ENCODE results near the gene TRIM29. TPM values are rescaled to one million over a fixed set of nuclear protein-coding genes. Genes with fewer than 3 reads are reported as not detected.

Gene TRIM29
- total RNA-seq, 2 experiments from 2014 or later: not detected

GRCh38 chr11:120090411-120090810 lies 47.5 kb downstream of the TRIM29 start:
- no peak overlapping the region for H3K27ac ChIP-seq (ENCODE audit: low read depth in 1 of 2, low read length in 2 of 2)
- no peak for DNase-seq
- Mint-ChIP-seq H3K4me3 (no peak overlapping the region), H3K27ac (no peak overlapping the region), H3K27me3 (peaks cover 5% of the 10 kb centered on the region), H3K4me1 (ENCODE audit: low read depth) (no peaks in the 10 kb centered on the region), H3K36me3 (ENCODE audit: low read depth) (no peaks in the 10 kb centered on the region), H3K9me3 (peaks cover 3% of the 10 kb centered on the region)
- no peaks in the 10 kb centered on the region for H3K4me1 ChIP-seq (ENCODE audit: insufficient read depth, low read length)
- ChIA-PET POLR2A (no interaction called here), CTCF (no interaction called here)
- peaks cover 0 to under 1% of the 10 kb centered on the region in 2 experiments for H3K27me3 ChIP-seq (ENCODE audit: control insufficient read depth in 1 of 2, insufficient read depth in 2 of 2, low read length in 2 of 2)
- intact Hi-C loops (cut with DNase I, micrococcal nuclease): no loop called here
- no peak overlapping the region for H3K4me3 ChIP-seq (ENCODE audit: low read length)
- ATAC-seq (ENCODE audit: poor library complexity): no peak
- no peak for TF ChIP-seq CTCF (IDR thresholded peaks at IDR 0.05)
- H3K36me3 ChIP-seq (ENCODE audit: insufficient read depth, low read length): no peaks in the 10 kb centered on the region
- no peaks in the 10 kb centered on the region for H3K9me3 ChIP-seq (ENCODE audit: control insufficient read depth in 1 of 2, insufficient read depth in 1 of 2, low read length in 2 of 2)

GRCh38 chr11:120089036-120090001 lies 48.6 kb downstream of the TRIM29 start:
- no peak for DNase-seq
- ChIA-PET CTCF (no interaction called here), POLR2A (no interaction called here)

GRCh38 chr11:120088056-120088455 lies 49.9 kb downstream of the TRIM29 start:
- Mint-ChIP-seq H3K27me3 (peaks cover 5% of the 10 kb centered on the region), H3K9me3 (peaks cover 3% of the 10 kb centered on the region), H3K4me1 (ENCODE audit: low read depth) (no peaks in the 10 kb centered on the region), H3K27ac (no peak overlapping the region), H3K4me3 (no peak overlapping the region), H3K36me3 (ENCODE audit: low read depth) (no peaks in the 10 kb centered on the region)
- DNase-seq (no peak), ATAC-seq (ENCODE audit: poor library complexity) (no peak)
- Histone ChIP-seq H3K36me3 (ENCODE audit: insufficient read depth, low read length) (no peaks in the 10 kb centered on the region), H3K4me3 (ENCODE audit: low read length) (no peak overlapping the region), H3K27ac (ENCODE audit: low read depth in 1 of 2, low read length in 2 of 2) (no peak overlapping the region), H3K27me3 (ENCODE audit: control insufficient read depth in 1 of 2, insufficient read depth in 2 of 2, low read length in 2 of 2) (no peaks in the 10 kb centered on the region), H3K9me3 (ENCODE audit: control insufficient read depth in 1 of 2, insufficient read depth in 1 of 2, low read length in 2 of 2) (peaks cover 0 to 8% of the 10 kb centered on the region in 2 experiments), H3K4me1 (ENCODE audit: insufficient read depth, low read length) (no peaks in the 10 kb centered on the region)
- CTCF ChIA-PET: no interaction called here
- POLR2A ChIA-PET: no interaction called here
- intact Hi-C loops (cut with DNase I, micrococcal nuclease): no loop called here
- no peak for TF ChIP-seq CTCF (IDR thresholded peaks at IDR 0.05)

More at GRCh38 chr11:120089036-120090001, 48.6 kb downstream of the TRIM29 start:
- Histone ChIP-seq H3K36me3 (ENCODE audit: insufficient read depth, low read length) (no peaks in the 10 kb centered on the region), H3K9me3 (ENCODE audit: control insufficient read depth in 1 of 2, insufficient read depth in 1 of 2, low read length in 2 of 2) (no peaks in the 10 kb centered on the region), H3K27me3 (ENCODE audit: control insufficient read depth in 1 of 2, insufficient read depth in 2 of 2, low read length in 2 of 2) (no peaks in the 10 kb centered on the region), H3K4me1 (ENCODE audit: insufficient read depth, low read length) (no peaks in the 10 kb centered on the region), H3K4me3 (ENCODE audit: low read length) (no peak overlapping the region), H3K27ac (ENCODE audit: low read depth in 1 of 2, low read length in 2 of 2) (no peak overlapping the region)
- no peak for TF ChIP-seq CTCF (IDR thresholded peaks at IDR 0.05)
- H3K36me3 Mint-ChIP-seq (ENCODE audit: low read depth): no peaks in the 10 kb centered on the region
- peaks cover 3% of the 10 kb centered on the region for H3K9me3 Mint-ChIP-seq
- no peak overlapping the region for H3K4me3 Mint-ChIP-seq
- ATAC-seq (ENCODE audit: poor library complexity): no peak
- peaks cover 5% of the 10 kb centered on the region for H3K27me3 Mint-ChIP-seq
- intact Hi-C loops (cut with DNase I, micrococcal nuclease): no loop called here
- H3K27ac Mint-ChIP-seq: no peak overlapping the region
- H3K4me1 Mint-ChIP-seq (ENCODE audit: low read depth): no peaks in the 10 kb centered on the region

All from CD4-positive, alpha-beta T cell (primary cell).